Nephron (organoid): ENCODE measurements around the gene PARD3.

Experiments used
- H3K27ac Mint-ChIP-seq, 3 experiments: 2 replicates each; pipeline ENCODE4 v1.8.0; 2020; ENCODE audit warnings: mixed read lengths in 3 of 3, mild to moderate bottlenecking in 2 of 3, moderate library complexity in 1 of 3
- H3K27me3 Mint-ChIP-seq: 2 replicates; pipeline ENCODE4 v1.8.0; 2021; ENCODE audit warnings: low read depth, mild to moderate bottlenecking, moderate library complexity, mixed read lengths
- H3K36me3 Mint-ChIP-seq: 2 replicates; pipeline ENCODE4 v1.8.0; 2020; ENCODE audit warnings: low read depth, mixed read lengths
- H3K4me1 Mint-ChIP-seq: 2 replicates; pipeline ENCODE4 v1.8.0; 2020; ENCODE audit warnings: mixed read lengths
- H3K4me3 Mint-ChIP-seq, 3 experiments: 2 replicates each; pipeline ENCODE4 v1.8.0; 2020; ENCODE audit warnings: mild to moderate bottlenecking in 3 of 3, mixed read lengths in 3 of 3, moderate library complexity in 2 of 3
- H3K9me3 Mint-ChIP-seq: 2 replicates; pipeline ENCODE4 v1.8.0; 2020; ENCODE audit warnings: mixed read lengths
- TF ChIP-seq, protein P1 (sequence below), 3 experiments: fragments of 200-600 bp; sonication (generic); IDR thresholded peaks; one replicate each; pipeline ENCODE4 v1.5.0; 2021; ENCODE audit warnings: antibody characterized with exemption in 3 of 3; ENCODE audit not compliant: unreplicated experiment in 3 of 3

The PARD3 gene

DNA sequence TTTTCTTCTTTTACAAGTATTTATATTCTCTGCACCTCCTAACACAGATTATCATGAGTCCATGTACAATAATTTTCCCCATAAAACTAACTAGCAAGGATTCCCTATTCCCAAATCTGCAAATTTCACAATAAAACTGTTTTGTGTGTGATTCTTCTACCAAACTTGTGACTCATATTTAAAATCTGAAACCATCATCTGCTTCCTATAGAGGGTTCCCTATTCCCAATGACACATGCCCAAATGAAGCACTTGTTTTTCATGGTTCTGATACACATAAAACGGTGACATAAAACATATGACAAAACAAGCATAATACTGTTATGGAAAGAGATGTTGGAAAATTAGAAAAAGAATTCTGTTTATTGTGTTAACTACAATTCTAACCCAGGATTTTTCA is 657.6 kb downstream of the PARD3 start:
- peaks cover 34% of the 10 kb centered on the region for H3K4me1 Mint-ChIP-seq
- TF ChIP-seq, protein P1, sequence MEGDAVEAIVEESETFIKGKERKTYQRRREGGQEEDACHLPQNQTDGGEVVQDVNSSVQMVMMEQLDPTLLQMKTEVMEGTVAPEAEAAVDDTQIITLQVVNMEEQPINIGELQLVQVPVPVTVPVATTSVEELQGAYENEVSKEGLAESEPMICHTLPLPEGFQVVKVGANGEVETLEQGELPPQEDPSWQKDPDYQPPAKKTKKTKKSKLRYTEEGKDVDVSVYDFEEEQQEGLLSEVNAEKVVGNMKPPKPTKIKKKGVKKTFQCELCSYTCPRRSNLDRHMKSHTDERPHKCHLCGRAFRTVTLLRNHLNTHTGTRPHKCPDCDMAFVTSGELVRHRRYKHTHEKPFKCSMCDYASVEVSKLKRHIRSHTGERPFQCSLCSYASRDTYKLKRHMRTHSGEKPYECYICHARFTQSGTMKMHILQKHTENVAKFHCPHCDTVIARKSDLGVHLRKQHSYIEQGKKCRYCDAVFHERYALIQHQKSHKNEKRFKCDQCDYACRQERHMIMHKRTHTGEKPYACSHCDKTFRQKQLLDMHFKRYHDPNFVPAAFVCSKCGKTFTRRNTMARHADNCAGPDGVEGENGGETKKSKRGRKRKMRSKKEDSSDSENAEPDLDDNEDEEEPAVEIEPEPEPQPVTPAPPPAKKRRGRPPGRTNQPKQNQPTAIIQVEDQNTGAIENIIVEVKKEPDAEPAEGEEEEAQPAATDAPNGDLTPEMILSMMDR (IDR thresholded peaks at IDR 0.05; ENCODE audit: unreplicated experiment in 3 of 3): no peak

GRCh38 chr10:34156781-34157425 is 658.2 kb downstream of the PARD3 start:
- Mint-ChIP-seq H3K27ac (peak overlapping the region in 2 of 3 experiments; percentile 38 to 62), H3K4me1 (peaks cover 36% of the 10 kb centered on the region), H3K9me3 (no peaks in the 10 kb centered on the region), H3K4me3 (no peak overlapping the region), H3K36me3 (peaks cover 5% of the 10 kb centered on the region), H3K27me3 (no peaks in the 10 kb centered on the region)
- TF ChIP-seq, protein P1 (IDR thresholded peaks at IDR 0.05; ENCODE audit: unreplicated experiment in 3 of 3): no peak

More for the DNA sequence above, 657.6 kb downstream of the PARD3 start:
- Mint-ChIP-seq H3K36me3 (peaks cover 8% of the 10 kb centered on the region), H3K9me3 (no peaks in the 10 kb centered on the region), H3K4me3 (no peak overlapping the region), H3K27me3 (no peaks in the 10 kb centered on the region), H3K27ac (peak overlapping the region in 2 of 3 experiments; percentile 38 to 62)

- Mint-ChIP-seq H3K27ac (no peak overlapping the region), H3K4me1 (peaks cover 36% of the 10 kb centered on the region), H3K4me3 (no peak overlapping the region), H3K27me3 (no peaks in the 10 kb centered on the region), H3K36me3 (peaks cover 4% of the 10 kb centered on the region), H3K9me3 (no peaks in the 10 kb centered on the region)
- TF ChIP-seq, protein P1 (IDR thresholded peaks at IDR 0.05; ENCODE audit: unreplicated experiment in 3 of 3): no peak
Observed at GRCh38 chr10:34155812-34156211, 659.3 kb downstream of the PARD3 start.

- H3K4me1 Mint-ChIP-seq: peaks cover 36% of the 10 kb centered on the region
- TF ChIP-seq, protein P1 (IDR thresholded peaks at IDR 0.05; ENCODE audit: unreplicated experiment in 3 of 3): no peak
Observed at GRCh38 chr10:34154383-34154900, 660.7 kb downstream of the PARD3 start.

GRCh38 chr10:34153663-34154382 is 661.3 kb downstream of the PARD3 start:
- Mint-ChIP-seq H3K4me1 (peaks cover 36% of the 10 kb centered on the region), H3K36me3 (no peaks in the 10 kb centered on the region), H3K4me3 (no peak overlapping the region), H3K27ac (peak overlapping the region in 2 of 3 experiments; percentile 48 to 77), H3K27me3 (no peaks in the 10 kb centered on the region), H3K9me3 (no peaks in the 10 kb centered on the region)
- TF ChIP-seq, protein P1 (IDR thresholded peaks at IDR 0.05; ENCODE audit: unreplicated experiment in 3 of 3): peak in 1 of 3 experiments; percentile 26

More at GRCh38 chr10:34154383-34154900, 660.7 kb downstream of the PARD3 start:
- H3K36me3 Mint-ChIP-seq: no peaks in the 10 kb centered on the region
- no peak overlapping the region for H3K4me3 Mint-ChIP-seq
- no peaks in the 10 kb centered on the region for H3K9me3 Mint-ChIP-seq
- peak overlapping the region in 2 of 3 experiments; percentile 48 to 77 for H3K27ac Mint-ChIP-seq
- no peaks in the 10 kb centered on the region for H3K27me3 Mint-ChIP-seq
